HepG2 (cell line): ENCODE measurements around the gene APOBEC3H. TPM values are rescaled to one million over a fixed set of nuclear protein-coding genes. Genes with fewer than 3 reads are reported as not detected.

Experiments
- ATAC-seq: fragments of 200-7000 bp; cut with Tn5 transposase; 3 replicates; pipeline ENCODE4 v1.9.1; 2020; ENCODE audit warnings: mild to moderate bottlenecking, moderate library complexity
- BruUV-seq: library from RNA; stranded (reverse); fragments of 400-500 nt; replicated peaks from 2 replicates; lab custom pipeline; 2021; lab: Mats Ljungman, UMichigan
- CTCF ChIA-PET: fragments of 300-600 bp; formaldehyde crosslinking; extraction: SDS; loops from one replicate; lab custom pipeline; 2021; ENCODE audit warnings: low total read pairs, inconsistent platforms, low intra/inter-chr PET ratio; lab: Yijun Ruan, JAX
- POLR2A ChIA-PET: fragments of 350-600 bp; sonication (Branson Sonifier 250); formaldehyde crosslinking; loops from one replicate; lab custom pipeline; 2020; ENCODE audit warnings: antibody characterized with exemption, inconsistent platforms; lab: Yijun Ruan, JAX
- DNase-seq: peaks from one replicate; pipeline ENCODE4 v3.0.0-alpha.2; 2015; ENCODE audit warnings: low spot score
- FAIRE-seq: peaks from 3 replicates; lab custom pipeline; 2011; peaks lifted over from hg19 to GRCh38; lab: Jason Lieb, UNC
- H2AFZ ChIP-seq: one replicate; pipeline ENCODE4 v1.6.1; 2011; ENCODE audit warnings: low read length, inconsistent platforms
- H3K27ac ChIP-seq: fragments of 300-600 bp; 3 replicates; pipeline ENCODE4 v1.8.0; 2011; ENCODE audit warnings: mixed run types, mild to moderate bottlenecking, mixed read lengths, low read length, inconsistent platforms; ENCODE audit not compliant: insufficient read depth; ENCODE audit errors: extremely low read length
- H3K27me3 ChIP-seq, 2 experiments: fragments of 200-600 bp in 1 of 2; 2 replicates in 1 of 2; 3 replicates in 1 of 2; pipeline versions ENCODE4 v1.6.0 to v1.8.0; 2011; ENCODE audit warnings: low read length in 2 of 2, mild to moderate bottlenecking in 2 of 2, moderate library complexity in 2 of 2, inconsistent platforms in 1 of 2; ENCODE audit not compliant: insufficient read depth in 2 of 2, control insufficient read depth in 1 of 2
- H3K36me3 ChIP-seq, 2 experiments: fragments of 200-600 bp in 1 of 2; replicated peaks in 1 of 2; 2 replicates in 1 of 2; 3 replicates in 1 of 2; pipeline versions ENCODE4 v1.5.1 to v1.8.0; 2011; ENCODE audit warnings: low read length in 2 of 2, inconsistent platforms in 1 of 2; ENCODE audit not compliant: insufficient read depth in 2 of 2, control insufficient read depth in 1 of 2
- H3K4me1 ChIP-seq: 2 replicates; pipeline ENCODE4 v1.5.1; 2012; ENCODE audit warnings: low read length, inconsistent platforms; ENCODE audit not compliant: insufficient read depth
- H3K4me2 ChIP-seq: 2 replicates; pipeline ENCODE4 v1.6.0; 2011; ENCODE audit warnings: low read depth, low read length, inconsistent platforms
- H3K4me3 ChIP-seq, 3 experiments: fragments of 200-600 bp in 1 of 3; sonication (generic), shearing (Covaris generic) in 1 of 3; replicated peaks in 1 of 3; 2 replicates each; pipeline ENCODE4 v1.5.1; 2011 to 2016; ENCODE audit warnings: low read length in 3 of 3, inconsistent platforms in 2 of 3, low read depth in 2 of 3, mild to moderate bottlenecking in 2 of 3, control low read depth in 1 of 3, mixed read lengths in 1 of 3; ENCODE audit not compliant: insufficient read depth in 1 of 3
- H3K79me2 ChIP-seq: one replicate; pipeline ENCODE4 v1.6.1; 2011; ENCODE audit warnings: low read length, inconsistent platforms; ENCODE audit not compliant: insufficient read depth
- H3K9ac ChIP-seq: 2 replicates; pipeline ENCODE4 v1.6.0; 2011; ENCODE audit warnings: mild to moderate bottlenecking, low read depth, low read length, inconsistent platforms; ENCODE audit not compliant: insufficient read depth
- H3K9me3 ChIP-seq: 2 replicates; pipeline ENCODE4 v1.5.1; 2012; ENCODE audit warnings: mild to moderate bottlenecking, low read length
- H4K20me1 ChIP-seq: 2 replicates; pipeline ENCODE4 v1.6.0; 2011; ENCODE audit warnings: inconsistent platforms, mild to moderate bottlenecking, low read length, moderate library complexity; ENCODE audit not compliant: insufficient read depth
- NCOA2 ChIP-seq: sonication (generic); formaldehyde crosslinking; IDR thresholded peaks from 2 replicates; pipeline ENCODE4 v1.8.0; 2022; ENCODE audit warnings: inconsistent platforms
- RERE ChIP-seq: IDR thresholded peaks from 2 replicates; pipeline ENCODE4 v1.6.1; 2016; ENCODE audit warnings: low read depth, missing genetic modification reagents, missing compliant biosample characterization
- SOX13 ChIP-seq, 3 experiments: fragments of 450-650 bp in 1 of 3; sonication (generic) in 1 of 3; formaldehyde crosslinking in 1 of 3; IDR thresholded peaks in 2 of 3; conservative IDR thresholded peaks in 1 of 3; 2 replicates each; pipeline versions ENCODE4 v1.5.0 to v1.6.1; 2016 to 2020; ENCODE audit warnings: antibody characterized with exemption in 1 of 3, mild to moderate bottlenecking in 1 of 3, missing compliant biosample characterization in 1 of 3, missing genetic modification reagents in 1 of 3, moderate library complexity in 1 of 3
- WGBS: methylation state at CpG from one replicate; pipeline ENCODE4 v1.1.6; 2017; ENCODE audit warnings: low lambda C conversion rate; 5-methylcytosine and 5-hydroxymethylcytosine counted together
- in situ Hi-C: cut with HindIII; loops from 2 replicates; pipeline ENCODE4 v1.10.0; 2017; ENCODE audit warnings: low pct_unique_long_range_greater_than_20kb; ENCODE audit not compliant: extremely low pct_ligation_motif_present
- intact Hi-C: fragments of 100-400 bp; cut with micrococcal nuclease; formaldehyde crosslinking; loops from one replicate; pipeline ENCODE4 v1.10.0; 2022; ENCODE audit not compliant: unreplicated experiment
- polyA plus RNA-seq, 8 experiments: library from polyadenylated mRNA; depleted of rRNA in 3 of 8; stranded (reverse) in 7 of 8; unstranded in 1 of 8; fragments of >200 nt; fragmentation: Illumina TruSeq in 4 of 8; extraction: Trizol in 4 of 8; gene quantifications; 2 replicates each; pipeline versions ENCODE4 v1.2.1 to v1.2.3, GENCODE V29; 2011 to 2016; ENCODE audit warnings: low read depth in 4 of 8, missing spikeins in 1 of 8, mixed read lengths in 1 of 8; ENCODE audit not compliant: insufficient read depth in 1 of 8
- total RNA-seq, 5 experiments: library from RNA; depleted of rRNA; stranded (reverse); fragments of >200 nt; fragmentation: Illumina TruSeq; extraction: Trizol; gene quantifications; 2 replicates each; pipeline ENCODE4 v1.2.3, GENCODE V29; 2016; ENCODE audit warnings: low read depth in 1 of 5

APOBEC3H gene
- total and polyA plus RNA-seq, 2 of the 13 experiments (the other 11 are each of a cell fraction or from before 2014, with no cell fraction given): 0.18 to 0.31 TPM

GRCh38 chr22:39115570-39115969 lies 18.5 kb downstream of the APOBEC3H start:
- intact Hi-C loops (no loop called here), in situ Hi-C loops (loop anchor here (5.0 kb wide), 1 partner anchor 103 kb away; the partner anchor contains the start of gene APOBEC3C)
- Histone ChIP-seq H3K27ac (no peak overlapping the region), H3K9ac (no peak overlapping the region), H3K4me1 (peaks cover 16% of the 10 kb centered on the region), H3K4me2 (no peak overlapping the region), H3K36me3 (no peaks in the 10 kb centered on the region), H4K20me1 (no peaks in the 10 kb centered on the region), H3K9me3 (no peaks in the 10 kb centered on the region), H3K4me3 (no peak overlapping the region), H3K27me3 (peaks cover 0 to 15% of the 10 kb centered on the region in 2 experiments; a peak in 1 of 5 replicates), H3K79me2 (no peaks in the 10 kb centered on the region), H2AFZ (no peak overlapping the region)
- DNase-seq (no peak), FAIRE-seq (no peak), ATAC-seq (no peak)
- BruUV-seq: no TSS peak
- ChIA-PET CTCF (no interaction called here), POLR2A (no interaction called here)
- TF ChIP-seq RERE (CRISPR knock-in tag): no peak
- TF ChIP-seq SOX13 (IDR thresholded peaks at IDR 0.05): no peak
- no peak for TF ChIP-seq SOX13 (CRISPR knock-in tag; conservative IDR thresholded peaks at IDR 0.05 in 1 of 2, IDR thresholded peaks at IDR 0.05 in 1 of 2)
- no peak for TF ChIP-seq NCOA2
- 91% methylated on average over 2 of the region's 2 CpGs for WGBS
